Measurements from ENCODE around the gene AKR7A2.
A peak's percentile ranks its signal among the peaks of the same experiment; 100 is the strongest.

Gene AKR7A2

GRCh38 chr1:19310720-19311502, 1.0 kb downstream of the AKR7A2 start:
- no peak for TF ChIP-seq CTCF (IDR thresholded peaks at IDR 0.05)
- no peaks in the 10 kb centered on the region for H3K27me3 Mint-ChIP-seq (ENCODE audit: low read depth, poor library complexity)
- no peak for DNase-seq
- peaks cover 41% of the 10 kb centered on the region for H3K4me1 Mint-ChIP-seq
- H3K4me3 Mint-ChIP-seq, result peak overlapping the region; percentile 89
- H3K9me3 Mint-ChIP-seq, result no peaks in the 10 kb centered on the region
- peaks cover 29% of the 10 kb centered on the region for H3K36me3 Mint-ChIP-seq (ENCODE audit: low read depth)
- no peak overlapping the region for H3K27ac Mint-ChIP-seq

- peaks cover 34% of the 10 kb centered on the region for H3K4me1 Mint-ChIP-seq
- no peaks in the 10 kb centered on the region for H3K27me3 Mint-ChIP-seq (ENCODE audit: low read depth, poor library complexity)
- H3K27ac Mint-ChIP-seq, result no peak overlapping the region
- no peak for DNase-seq
- H3K9me3 Mint-ChIP-seq, result no peaks in the 10 kb centered on the region
- H3K4me3 Mint-ChIP-seq, result no peak overlapping the region
- H3K36me3 Mint-ChIP-seq (ENCODE audit: low read depth), result peaks cover 36% of the 10 kb centered on the region
- TF ChIP-seq CTCF (IDR thresholded peaks at IDR 0.05), result no peak
These were observed 1.9 kb downstream of the AKR7A2 start for GRCh38 chr1:19310061-19310460.

GRCh38 chr1:19309123-19309813, 2.7 kb downstream of the AKR7A2 start:
- no peak for TF ChIP-seq CTCF (IDR thresholded peaks at IDR 0.05)
- Mint-ChIP-seq H3K36me3 (ENCODE audit: low read depth) (peaks cover 44% of the 10 kb centered on the region), H3K9me3 (no peaks in the 10 kb centered on the region), H3K27me3 (ENCODE audit: low read depth, poor library complexity) (no peaks in the 10 kb centered on the region), H3K27ac (peak overlapping the region; percentile 77), H3K4me3 (no peak overlapping the region), H3K4me1 (peaks cover 34% of the 10 kb centered on the region)
- no peak for DNase-seq

GRCh38 chr1:19308509-19308907, 3.4 kb downstream of the AKR7A2 start:
- no peak for DNase-seq
- Mint-ChIP-seq H3K36me3 (ENCODE audit: low read depth) (peaks cover 52% of the 10 kb centered on the region), H3K9me3 (no peaks in the 10 kb centered on the region), H3K4me1 (peaks cover 31% of the 10 kb centered on the region), H3K27me3 (ENCODE audit: low read depth, poor library complexity) (no peaks in the 10 kb centered on the region), H3K27ac (peak overlapping the region; percentile 77), H3K4me3 (no peak overlapping the region)
- no peak for TF ChIP-seq CTCF (IDR thresholded peaks at IDR 0.05)

- no peak for DNase-seq
- peaks cover 25% of the 10 kb centered on the region for H3K4me1 Mint-ChIP-seq
- TF ChIP-seq CTCF (IDR thresholded peaks at IDR 0.05), result no peak
- H3K4me3 Mint-ChIP-seq, result no peak overlapping the region
- no peaks in the 10 kb centered on the region for H3K27me3 Mint-ChIP-seq (ENCODE audit: low read depth, poor library complexity)
- no peaks in the 10 kb centered on the region for H3K9me3 Mint-ChIP-seq
- H3K36me3 Mint-ChIP-seq (ENCODE audit: low read depth), result peaks cover 56% of the 10 kb centered on the region
- H3K27ac Mint-ChIP-seq, result peak overlapping the region; percentile 10
These were observed 4.0 kb downstream of the AKR7A2 start for GRCh38 chr1:19307794-19308508.

Data from nephron progenitor cell (in vitro differentiated cells).